ENCODE results near the gene FIGNL1.

Gene FIGNL1

DNA sequence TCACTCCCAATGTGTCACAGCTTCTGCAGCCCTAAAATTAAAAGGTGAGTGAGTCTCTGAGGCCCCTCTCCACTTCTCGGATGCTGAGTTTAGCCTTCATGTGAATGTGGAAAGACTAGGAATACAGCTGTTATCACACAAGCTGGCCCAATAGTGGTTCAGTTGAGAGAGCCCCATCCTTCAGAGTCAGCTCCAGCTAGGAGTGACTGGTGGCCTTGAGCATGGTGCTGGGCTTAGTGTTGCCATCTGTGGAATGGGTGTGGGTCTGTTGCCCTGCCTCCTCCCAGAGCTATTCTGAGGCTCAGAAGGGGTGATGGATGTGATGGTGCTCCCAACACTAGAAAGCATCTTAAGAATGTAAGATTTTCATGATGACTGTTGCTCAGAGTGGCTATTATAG, 55.8 kb downstream of the FIGNL1 start:
- no peak for DNase-seq (ENCODE audit: low spot score)

Measured in HuH-7.5 (cell line).